Measurements from ENCODE around the gene RHBDF1.
A peak's percentile ranks its signal among the peaks of the same experiment; 100 is the strongest.

The RHBDF1 gene

DNA sequence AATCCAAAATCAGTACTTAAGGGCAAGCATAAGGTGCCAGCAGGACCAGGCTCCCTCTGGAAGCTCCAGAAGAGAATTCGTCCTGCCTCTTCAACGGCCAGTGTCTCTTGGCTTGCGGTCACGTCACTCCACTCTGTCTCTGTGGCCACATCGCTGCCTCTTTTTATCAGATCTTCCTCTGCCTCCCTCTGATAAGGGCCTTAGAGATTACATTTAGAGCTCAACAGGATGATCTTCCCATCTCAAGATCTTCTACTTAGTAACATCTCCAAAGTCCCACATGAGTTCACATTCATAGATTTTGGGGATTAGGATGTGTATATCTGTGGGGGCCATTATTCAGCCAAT, 22.5 kb upstream of the RHBDF1 start:
- no peak for DNase-seq (ENCODE audit: low spot score)

GRCh38 chr16:92431-93339, 20.3 kb upstream of the RHBDF1 start:
- DNase-seq (ENCODE audit: low spot score), result no peak

DNA sequence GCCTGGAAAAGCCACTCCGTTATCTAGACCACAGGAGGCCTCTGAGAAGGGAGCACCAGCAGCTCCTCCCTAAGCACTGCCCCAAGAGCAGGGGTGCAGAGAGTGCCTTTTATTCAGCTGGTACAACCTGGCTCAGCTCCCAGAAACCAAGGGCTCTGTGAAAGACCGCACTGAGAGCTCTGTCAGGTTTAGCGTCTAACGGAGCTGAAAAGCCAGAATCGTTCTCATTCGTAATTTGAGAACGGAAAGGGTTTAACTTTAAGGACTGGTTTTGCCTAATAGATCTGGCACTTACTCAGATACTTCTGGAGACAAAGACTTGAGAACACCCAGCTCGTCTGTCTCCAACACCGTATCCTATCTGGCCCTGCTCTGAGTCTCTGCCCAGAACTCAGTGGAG, 19.1 kb upstream of the RHBDF1 start:
- no peak for DNase-seq (ENCODE audit: low spot score)

DNA sequence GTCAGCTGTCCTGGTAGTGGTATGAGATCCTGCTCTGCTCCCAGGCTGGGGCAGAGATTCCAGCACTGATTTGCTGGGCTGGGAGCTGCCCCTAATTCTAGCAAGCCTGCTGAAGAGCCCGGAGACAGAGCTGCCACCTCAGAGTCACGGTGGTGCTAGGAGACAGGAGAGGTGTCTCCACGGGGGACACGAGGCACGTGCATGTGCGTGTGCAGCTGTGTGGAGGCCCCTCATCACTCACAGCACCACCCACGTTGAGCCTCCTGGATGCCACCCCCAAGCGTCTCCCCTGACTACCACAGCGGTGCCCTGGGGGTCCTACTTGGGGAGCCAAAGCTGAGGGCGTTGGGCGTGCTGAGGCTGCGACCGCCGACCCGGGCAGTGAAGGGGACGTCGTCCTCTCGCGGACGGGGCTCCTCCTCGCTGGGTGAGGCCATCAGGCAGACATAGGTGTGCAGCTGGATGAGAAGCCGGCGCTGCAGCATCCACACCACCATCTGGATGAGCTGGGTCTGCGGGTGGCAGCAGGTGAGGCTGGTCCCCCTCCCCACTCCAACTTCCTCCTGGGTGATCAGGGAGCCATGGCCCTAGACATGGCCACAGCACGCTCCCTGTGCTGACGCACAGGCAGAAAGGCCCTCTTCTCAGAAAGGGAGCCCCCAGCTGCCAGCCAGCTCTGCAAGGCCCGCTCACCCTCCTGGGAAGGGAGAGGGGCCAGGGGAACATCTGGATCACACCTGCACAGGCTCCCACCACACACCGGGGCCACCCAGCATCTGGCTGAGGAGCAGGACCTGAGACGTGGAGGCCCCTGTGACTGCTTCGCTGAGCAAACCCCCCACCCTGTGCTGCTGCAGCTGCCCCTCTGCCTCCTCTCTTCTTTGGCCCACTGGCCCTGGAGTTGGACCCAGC, 17.2 kb upstream of the RHBDF1 start:
- DNase-seq (ENCODE audit: low spot score), result no peak

DNA sequence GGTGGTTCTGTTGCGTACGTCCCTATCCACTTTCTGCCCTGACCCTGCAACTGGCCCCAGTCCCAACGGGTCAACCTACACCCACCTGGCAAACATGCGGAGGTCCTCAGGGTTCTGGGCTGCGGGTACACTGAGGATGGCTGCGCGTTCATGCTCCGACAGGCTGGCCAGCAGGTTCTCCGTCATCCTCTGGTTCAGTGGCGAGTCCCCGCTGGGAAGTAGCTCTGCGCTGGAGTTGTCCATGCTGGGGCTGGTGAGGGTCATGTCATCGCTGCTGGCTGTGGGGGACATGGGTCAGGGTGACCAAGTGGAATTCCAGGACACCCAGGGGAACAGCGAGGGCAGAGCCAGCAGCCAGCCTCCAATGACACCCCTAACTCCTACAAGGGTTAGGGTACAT, 16.2 kb upstream of the RHBDF1 start:
- no peak for DNase-seq (ENCODE audit: low spot score)

- DNase-seq (ENCODE audit: low spot score), result no peak
Measured at GRCh38 chr16:86483-86952, 14.1 kb upstream of the RHBDF1 start.

- DNase-seq (ENCODE audit: low spot score), result no peak
Measured at GRCh38 chr16:85865-86264, 13.4 kb upstream of the RHBDF1 start.

DNA sequence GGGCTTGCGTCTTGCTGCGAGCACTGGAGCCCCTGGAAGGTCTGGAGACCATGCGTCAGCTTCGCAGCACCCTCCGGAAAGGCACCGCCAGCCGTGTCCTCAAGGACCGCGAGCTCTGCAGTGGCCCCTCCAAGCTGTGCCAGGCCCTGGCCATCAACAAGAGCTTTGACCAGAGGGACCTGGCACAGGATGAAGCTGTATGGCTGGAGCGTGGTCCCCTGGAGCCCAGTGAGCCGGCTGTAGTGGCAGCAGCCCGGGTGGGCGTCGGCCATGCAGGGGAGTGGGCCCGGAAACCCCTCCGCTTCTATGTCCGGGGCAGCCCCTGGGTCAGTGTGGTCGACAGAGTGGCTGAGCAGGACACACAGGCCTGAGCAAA, 13.0 kb upstream of the RHBDF1 start:
- DNase-seq (ENCODE audit: low spot score), result no peak

DNA sequence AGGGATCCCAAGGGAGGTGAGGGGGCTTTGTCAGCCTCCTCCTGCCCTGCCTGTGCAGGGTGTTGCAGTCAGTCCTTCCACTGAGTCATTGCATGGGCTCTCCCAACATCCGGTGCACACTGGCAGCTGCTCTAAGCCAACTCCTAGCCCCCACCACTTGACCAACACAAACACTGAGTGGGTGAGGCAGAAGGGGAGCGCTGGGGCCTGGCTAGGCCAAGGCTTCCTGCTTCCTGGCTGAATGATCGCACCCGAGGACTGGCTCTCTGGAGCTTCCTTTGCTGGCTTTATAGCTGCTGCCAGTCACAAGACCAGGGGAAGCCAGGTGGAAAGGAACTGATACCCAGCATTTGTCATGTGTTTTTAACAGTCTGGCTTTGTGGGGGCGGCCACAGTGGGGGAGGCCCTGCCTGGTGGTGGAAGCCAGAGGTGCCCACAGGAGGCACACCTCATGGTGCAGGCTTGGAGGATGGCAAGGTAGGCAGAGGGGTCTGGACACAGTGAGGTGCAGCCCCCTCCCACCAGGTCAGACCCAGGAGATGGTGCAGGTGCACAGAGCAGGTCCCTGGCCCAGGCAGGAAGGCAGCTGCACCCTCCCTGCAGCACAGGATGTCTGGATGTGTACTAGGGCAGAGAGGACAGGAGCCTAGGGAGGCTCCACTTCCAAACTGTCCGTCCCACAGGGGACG, 12.4 kb upstream of the RHBDF1 start:
- DNase-seq (ENCODE audit: low spot score), result peak; percentile 78

GRCh38 chr16:83781-84615, 11.6 kb upstream of the RHBDF1 start:
- DNase-seq (ENCODE audit: low spot score), result no peak

GRCh38 chr16:83060-83603, 10.7 kb upstream of the RHBDF1 start:
- no peak for DNase-seq (ENCODE audit: low spot score)

GRCh38 chr16:79151-80054, 7.0 kb upstream of the RHBDF1 start:
- DNase-seq (ENCODE audit: low spot score), result no peak

GRCh38 chr16:78444-79150, 6.2 kb upstream of the RHBDF1 start:
- no peak for DNase-seq (ENCODE audit: low spot score)

- DNase-seq (ENCODE audit: low spot score), result peak; percentile 82
Measured at GRCh38 chr16:77807-78443, 5.5 kb upstream of the RHBDF1 start, which contains the start of gene MPG. Gene MPG (plus strand): TSS chr16:78225. CDS start chr16:78310, 85 bp downstream.

GRCh38 chr16:77273-77806, 4.9 kb upstream of the RHBDF1 start:
- DNase-seq (ENCODE audit: low spot score), result no peak

DNA sequence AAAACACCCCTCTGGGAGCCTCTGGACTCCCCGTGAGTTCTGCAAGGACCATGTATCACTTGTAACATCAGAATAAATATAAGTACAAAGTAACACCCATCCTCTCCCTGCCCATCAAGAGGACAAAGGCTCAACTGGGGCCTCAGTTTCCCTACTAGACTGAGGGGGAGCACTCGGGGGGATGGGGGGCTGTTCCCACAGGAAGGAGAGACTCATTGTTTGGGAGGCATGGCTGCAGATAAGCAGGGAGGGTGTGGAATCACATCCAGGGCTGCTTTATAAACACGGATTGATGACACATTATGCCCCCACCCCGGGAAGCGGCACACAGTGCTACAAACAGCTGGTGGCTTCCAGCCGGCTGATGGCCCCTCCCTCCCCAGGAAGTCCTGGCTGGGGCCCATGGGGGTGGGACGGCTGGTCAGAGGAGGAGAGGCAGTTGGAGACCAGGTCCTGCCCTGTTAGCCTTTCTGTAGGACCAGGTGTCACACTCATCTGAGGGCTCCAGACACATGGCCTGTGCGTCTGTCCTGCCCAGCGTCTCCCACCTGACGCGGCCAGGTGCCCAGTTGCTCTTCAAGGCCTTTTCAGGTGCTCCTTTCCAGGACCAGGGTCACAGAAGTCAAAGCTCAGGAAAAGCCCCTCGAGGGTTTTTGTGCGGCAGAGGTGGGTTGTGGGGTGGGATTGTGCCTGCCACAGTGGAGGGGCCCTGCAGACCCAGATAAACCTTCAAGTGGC, 4.3 kb upstream of the RHBDF1 start:
- no peak for DNase-seq (ENCODE audit: low spot score)

DNA sequence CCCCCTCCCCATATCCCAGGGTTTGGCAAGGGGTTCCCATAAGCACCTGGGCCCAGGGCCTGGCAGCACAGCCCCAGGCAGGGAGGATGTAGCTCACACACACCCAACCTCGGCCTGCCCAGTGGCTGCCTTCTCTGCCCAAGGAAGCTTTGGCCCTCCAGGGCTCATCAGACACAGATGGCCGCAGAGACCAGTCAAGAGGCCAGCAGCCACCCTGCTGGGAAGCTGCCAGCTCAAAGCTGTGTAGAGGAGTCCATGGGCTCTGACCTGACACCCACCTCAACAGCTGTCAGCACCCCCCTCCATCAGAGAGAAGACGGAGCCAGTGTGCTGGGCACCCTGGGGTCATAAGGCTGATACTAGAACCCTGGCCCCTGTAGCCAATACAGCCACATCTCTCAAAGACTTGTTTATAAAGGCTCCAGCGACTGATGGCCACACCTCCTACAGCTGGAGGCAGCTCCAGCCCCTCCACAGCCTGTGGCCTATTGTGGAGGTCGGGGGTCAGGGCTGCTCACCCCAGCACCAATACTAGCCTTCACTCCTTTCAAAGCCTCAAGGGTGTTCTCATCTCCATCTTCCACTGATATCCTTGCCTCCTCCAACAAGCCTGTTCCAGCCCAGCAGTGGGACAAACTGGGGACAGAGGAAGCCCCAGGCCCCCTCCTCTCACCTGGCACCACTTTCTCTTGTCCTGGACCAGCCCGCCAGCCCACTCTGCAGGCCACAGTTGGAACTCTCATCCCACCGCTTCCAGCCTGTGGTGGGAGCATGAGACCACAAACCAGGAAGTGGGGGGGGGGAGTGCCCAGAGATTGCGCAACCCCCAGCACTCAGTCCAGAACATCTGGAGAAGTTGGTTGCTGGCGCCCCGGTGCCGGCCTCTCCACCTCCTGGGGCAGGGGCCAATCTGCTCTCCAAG, 3.4 kb upstream of the RHBDF1 start:
- no peak for DNase-seq (ENCODE audit: low spot score)
